Gastrocnemius medialis (tissue), 4 donors: ENCODE data around the gene SH3RF1.

Source experiments
- POLR2A ChIP-seq, 2 donors: fragments of 450-650 bp; IDR thresholded peaks; one replicate each; pipeline ENCODE4 v1.6.1; 2017; ENCODE audit warnings: antibody characterized with exemption in 2 of 2, mild to moderate bottlenecking in 2 of 2, moderate library complexity in 2 of 2
- TF ChIP-seq, protein P1 (sequence below), 5 experiments: fragments of 450-650 bp in 3 of 5; fragments of 200-600 bp in 2 of 5; sonication (generic) in 2 of 5; IDR thresholded peaks in 4 of 5; conservative IDR thresholded peaks in 1 of 5; 1 replicate in 4 of 5; 2 replicates in 1 of 5; pipeline ENCODE4 v1.5.1; 2016 to 2019; ENCODE audit warnings: antibody characterized with exemption in 5 of 5, mild to moderate bottlenecking in 3 of 5, moderate library complexity in 3 of 5

GRCh38 chr4:169195032-169195431 is 75.7 kb downstream of the SH3RF1 start:
- TF ChIP-seq, protein P1, sequence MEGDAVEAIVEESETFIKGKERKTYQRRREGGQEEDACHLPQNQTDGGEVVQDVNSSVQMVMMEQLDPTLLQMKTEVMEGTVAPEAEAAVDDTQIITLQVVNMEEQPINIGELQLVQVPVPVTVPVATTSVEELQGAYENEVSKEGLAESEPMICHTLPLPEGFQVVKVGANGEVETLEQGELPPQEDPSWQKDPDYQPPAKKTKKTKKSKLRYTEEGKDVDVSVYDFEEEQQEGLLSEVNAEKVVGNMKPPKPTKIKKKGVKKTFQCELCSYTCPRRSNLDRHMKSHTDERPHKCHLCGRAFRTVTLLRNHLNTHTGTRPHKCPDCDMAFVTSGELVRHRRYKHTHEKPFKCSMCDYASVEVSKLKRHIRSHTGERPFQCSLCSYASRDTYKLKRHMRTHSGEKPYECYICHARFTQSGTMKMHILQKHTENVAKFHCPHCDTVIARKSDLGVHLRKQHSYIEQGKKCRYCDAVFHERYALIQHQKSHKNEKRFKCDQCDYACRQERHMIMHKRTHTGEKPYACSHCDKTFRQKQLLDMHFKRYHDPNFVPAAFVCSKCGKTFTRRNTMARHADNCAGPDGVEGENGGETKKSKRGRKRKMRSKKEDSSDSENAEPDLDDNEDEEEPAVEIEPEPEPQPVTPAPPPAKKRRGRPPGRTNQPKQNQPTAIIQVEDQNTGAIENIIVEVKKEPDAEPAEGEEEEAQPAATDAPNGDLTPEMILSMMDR (IDR thresholded peaks at IDR 0.05 in 4 of 5, conservative IDR thresholded peaks at IDR 0.05 in 1 of 5), result no peak
- no peak for TF ChIP-seq POLR2A (IDR thresholded peaks at IDR 0.05)
